GF-D8 (cell line): ENCODE measurements around the gene NBPF10.
"Not testable (repeated sequence)": the region's sequence is repeated elsewhere in the genome, so short reads cannot be mapped to it uniquely, and the experiment has no call there.

Source experiments
- DNase-seq: peaks from one replicate; lab custom pipeline; 2025; lab: John Stamatoyannopoulos, UW

The NBPF10 gene

DNA sequence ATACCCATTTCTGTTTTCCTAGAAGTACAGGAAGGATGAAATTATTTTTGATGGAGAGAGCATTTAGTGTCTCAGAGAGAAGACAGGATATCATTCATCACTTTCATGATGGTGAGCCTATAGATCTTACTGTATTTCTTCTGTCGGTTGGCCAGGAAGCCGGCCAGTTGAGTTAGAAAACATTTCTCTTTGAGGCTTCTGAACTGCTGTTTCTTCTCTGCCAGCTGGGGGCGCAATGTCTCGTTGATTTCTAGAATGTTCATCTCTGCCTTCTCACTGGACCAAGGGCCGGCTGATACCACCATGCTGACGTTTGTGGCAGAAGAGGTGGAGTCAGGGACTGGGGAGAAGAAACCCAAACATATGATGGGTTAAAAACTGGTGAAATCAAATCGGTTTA, at the start of gene NBPF10:
NBPF10 (minus strand) TSS at position 340 of the 400 bp plus-strand sequence; CDS start at position 305, 35 bp downstream.
- DNase-seq: not testable (repeated sequence)

DNA sequence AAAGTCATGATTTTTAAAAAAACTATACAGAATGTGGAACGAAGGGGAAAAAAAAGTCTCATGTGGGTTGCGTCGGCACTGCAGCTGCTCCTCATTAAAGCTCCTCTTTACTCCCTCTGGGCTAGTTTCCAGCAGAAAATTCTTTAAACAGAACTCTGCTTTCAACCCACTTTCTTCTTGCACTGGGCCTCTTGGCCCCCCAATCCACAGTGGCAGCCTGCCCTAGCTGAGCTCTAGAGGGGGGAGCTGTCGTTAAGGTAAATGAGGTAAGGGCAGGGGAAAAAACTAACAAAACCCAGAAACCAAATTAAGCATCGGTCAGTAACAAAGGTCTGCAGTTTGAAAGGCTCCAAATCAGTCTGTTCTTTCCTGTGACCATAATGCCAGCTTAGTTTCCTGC, 29.9 kb upstream of the NBPF10 start:
- not testable (repeated sequence) for DNase-seq

DNA sequence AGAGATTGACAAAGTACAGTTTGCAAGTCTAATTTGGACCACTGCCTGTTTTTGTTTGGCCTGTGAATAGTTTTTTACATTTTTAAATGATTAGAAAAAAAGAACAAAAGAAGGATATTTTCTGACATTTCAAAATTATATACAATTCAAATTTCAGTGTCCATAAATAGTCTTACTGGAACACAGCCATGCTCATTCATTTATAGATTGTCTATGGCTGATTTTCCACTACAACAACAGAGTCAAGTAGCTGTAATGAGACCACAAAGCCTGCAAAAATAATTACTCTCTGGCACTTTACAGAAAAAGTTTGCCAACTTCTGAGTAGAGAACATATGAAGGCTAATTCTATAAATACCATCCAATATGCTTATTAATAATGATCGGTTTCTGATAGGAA, 23.1 kb upstream of the NBPF10 start:
- DNase-seq: not testable (repeated sequence)

DNA sequence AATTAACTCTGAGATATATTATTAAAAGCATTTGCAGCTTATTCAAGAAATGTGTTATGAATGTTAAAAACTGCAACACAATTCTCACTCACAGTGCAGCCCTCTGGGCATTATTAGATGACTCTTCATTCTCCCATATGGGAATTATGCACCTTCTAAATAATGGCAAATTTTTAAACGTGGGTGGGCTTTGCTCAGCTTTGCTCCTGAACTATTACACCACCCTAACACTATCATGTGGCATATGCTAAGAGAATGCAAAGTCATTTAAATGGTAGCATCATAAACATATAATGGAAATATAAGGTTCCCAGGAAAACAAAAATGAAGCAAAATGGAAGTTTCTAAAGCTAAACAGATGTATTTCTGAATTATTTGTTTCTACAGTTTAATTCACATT, 22.7 kb upstream of the NBPF10 start:
- DNase-seq: not testable (repeated sequence)
